Central memory CD8-positive, alpha-beta T cell (primary cell): ENCODE results near the gene IRAG1.

ENCODE experiments used
- ATAC-seq: fragments of 150-1000 bp; cut with Tn5 transposase; replicated peaks from 2 replicates; pipeline ENCODE4 v1.10.0; 2022; ENCODE audit warnings: mild to moderate bottlenecking, moderate FRiP score, moderate number of reproducible peaks; ENCODE audit not compliant: poor library complexity, severe bottlenecking; ENCODE audit errors: extremely low read depth
- DNase-seq, 2 donors: peaks; one replicate each; pipeline ENCODE4 v3.0.0; 2021; ENCODE audit warnings: low spot score in 2 of 2
- H3K27ac Mint-ChIP-seq: one replicate; pipeline ENCODE4 v1.8.0; 2022; ENCODE audit warnings: low read depth, mild to moderate bottlenecking, moderate library complexity, mixed read lengths
- H3K27me3 Mint-ChIP-seq: one replicate; pipeline ENCODE4 v1.8.0; 2022; ENCODE audit warnings: mixed read lengths
- H3K36me3 Mint-ChIP-seq: one replicate; pipeline ENCODE4 v1.8.0; 2022; ENCODE audit warnings: mild to moderate bottlenecking, moderate library complexity, mixed read lengths; ENCODE audit not compliant: insufficient read depth
- H3K4me1 Mint-ChIP-seq: one replicate; pipeline ENCODE4 v1.8.0; 2022; ENCODE audit warnings: mixed read lengths
- H3K4me3 Mint-ChIP-seq: one replicate; pipeline ENCODE4 v1.8.0; 2022; ENCODE audit warnings: mild to moderate bottlenecking, moderate library complexity, mixed read lengths
- H3K9me3 Mint-ChIP-seq: one replicate; pipeline ENCODE4 v1.8.0; 2022; ENCODE audit warnings: mixed read lengths

IRAG1 gene

GRCh38 chr11:10720881-10721376 is 27.4 kb upstream of the IRAG1 start:
- Mint-ChIP-seq H3K27me3 (peaks cover 30% of the 10 kb centered on the region), H3K4me3 (no peak overlapping the region), H3K9me3 (no peaks in the 10 kb centered on the region), H3K27ac (no peak overlapping the region), H3K36me3 (no peaks in the 10 kb centered on the region), H3K4me1 (peaks cover 7% of the 10 kb centered on the region)
- no peak for ATAC-seq
- no peak for DNase-seq

DNA sequence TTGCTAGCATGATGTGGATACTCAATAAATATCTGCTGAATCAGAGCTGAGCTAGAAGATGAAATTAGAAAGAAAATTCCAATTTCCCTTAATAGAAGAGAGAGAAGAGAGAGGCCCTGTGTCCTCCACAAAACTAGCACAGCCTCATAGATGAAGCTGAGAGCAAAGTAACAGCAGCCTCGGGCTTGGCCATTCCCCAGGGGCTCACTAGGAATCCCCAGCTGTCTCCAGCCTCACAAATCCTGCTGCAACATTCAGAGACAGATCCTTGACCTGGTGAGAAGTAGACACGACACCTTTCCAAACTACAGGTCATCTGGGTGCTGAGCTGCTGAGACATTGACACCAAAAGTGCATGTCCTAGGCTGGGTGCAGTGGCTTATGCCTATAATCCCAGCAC is 26.1 kb upstream of the IRAG1 start:
- ATAC-seq: no peak
- no peak for DNase-seq
- H3K27ac Mint-ChIP-seq: no peak overlapping the region
- peaks cover 30% of the 10 kb centered on the region for H3K27me3 Mint-ChIP-seq
- no peak overlapping the region for H3K4me3 Mint-ChIP-seq
- H3K9me3 Mint-ChIP-seq: no peaks in the 10 kb centered on the region
- H3K4me1 Mint-ChIP-seq: no peaks in the 10 kb centered on the region
- H3K36me3 Mint-ChIP-seq: no peaks in the 10 kb centered on the region

- no peak for DNase-seq
- H3K4me1 Mint-ChIP-seq: no peaks in the 10 kb centered on the region
- peaks cover 30% of the 10 kb centered on the region for H3K27me3 Mint-ChIP-seq
- no peak overlapping the region for H3K4me3 Mint-ChIP-seq
- H3K27ac Mint-ChIP-seq: no peak overlapping the region
- ATAC-seq: no peak
- H3K9me3 Mint-ChIP-seq: no peaks in the 10 kb centered on the region
- no peaks in the 10 kb centered on the region for H3K36me3 Mint-ChIP-seq
These were observed 23.1 kb upstream of the IRAG1 start for GRCh38 chr11:10716543-10717259.

GRCh38 chr11:10716122-10716521 is 22.6 kb upstream of the IRAG1 start:
- Mint-ChIP-seq H3K27me3 (peaks cover 30% of the 10 kb centered on the region), H3K9me3 (no peaks in the 10 kb centered on the region), H3K27ac (no peak overlapping the region), H3K36me3 (no peaks in the 10 kb centered on the region), H3K4me1 (no peaks in the 10 kb centered on the region), H3K4me3 (no peak overlapping the region)
- DNase-seq (no peak), ATAC-seq (no peak)

GRCh38 chr11:10715571-10715970 is 22.0 kb upstream of the IRAG1 start:
- ATAC-seq: no peak
- H3K36me3 Mint-ChIP-seq: no peaks in the 10 kb centered on the region
- no peaks in the 10 kb centered on the region for H3K4me1 Mint-ChIP-seq
- no peak overlapping the region for H3K27ac Mint-ChIP-seq
- H3K27me3 Mint-ChIP-seq: peaks cover 30% of the 10 kb centered on the region
- H3K4me3 Mint-ChIP-seq: no peak overlapping the region
- DNase-seq: no peak
- H3K9me3 Mint-ChIP-seq: no peaks in the 10 kb centered on the region

GRCh38 chr11:10709299-10710086 is 15.9 kb upstream of the IRAG1 start:
- ATAC-seq: no peak
- H3K27ac Mint-ChIP-seq: no peak overlapping the region
- H3K4me3 Mint-ChIP-seq: no peak overlapping the region
- H3K27me3 Mint-ChIP-seq: no peaks in the 10 kb centered on the region
- no peaks in the 10 kb centered on the region for H3K9me3 Mint-ChIP-seq
- no peaks in the 10 kb centered on the region for H3K36me3 Mint-ChIP-seq
- H3K4me1 Mint-ChIP-seq: no peaks in the 10 kb centered on the region
- DNase-seq: no peak

- Mint-ChIP-seq H3K9me3 (no peaks in the 10 kb centered on the region), H3K36me3 (no peaks in the 10 kb centered on the region), H3K27ac (no peak overlapping the region), H3K27me3 (no peaks in the 10 kb centered on the region), H3K4me1 (no peaks in the 10 kb centered on the region), H3K4me3 (no peak overlapping the region)
- ATAC-seq (no peak), DNase-seq (no peak)
These were observed 14.6 kb upstream of the IRAG1 start for GRCh38 chr11:10708131-10708530.

DNA sequence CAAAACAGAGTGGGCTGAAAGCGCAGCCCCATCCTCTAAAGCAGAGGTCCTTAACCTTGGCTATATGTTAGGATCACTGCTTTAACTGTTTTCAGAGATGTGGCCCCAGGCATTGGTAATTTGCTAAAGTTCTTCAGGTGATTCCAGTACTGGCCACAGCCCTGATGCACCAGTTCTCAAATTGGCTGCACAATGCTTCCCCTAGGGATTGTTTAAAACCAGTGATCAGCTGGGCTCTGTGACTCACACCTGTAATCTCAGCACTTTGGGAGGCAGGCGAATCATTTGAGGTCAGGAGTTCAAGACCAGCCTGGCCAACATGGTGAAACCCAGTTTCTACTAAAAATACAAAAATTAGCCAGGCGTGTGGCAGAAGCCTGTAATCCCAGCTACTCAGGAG is 8.4 kb upstream of the IRAG1 start:
- no peak overlapping the region for H3K27ac Mint-ChIP-seq
- H3K4me1 Mint-ChIP-seq: no peaks in the 10 kb centered on the region
- no peak for DNase-seq
- H3K4me3 Mint-ChIP-seq: no peak overlapping the region
- ATAC-seq: no peak
- H3K9me3 Mint-ChIP-seq: no peaks in the 10 kb centered on the region
- H3K27me3 Mint-ChIP-seq: peaks cover 13% of the 10 kb centered on the region
- H3K36me3 Mint-ChIP-seq: no peaks in the 10 kb centered on the region

DNA sequence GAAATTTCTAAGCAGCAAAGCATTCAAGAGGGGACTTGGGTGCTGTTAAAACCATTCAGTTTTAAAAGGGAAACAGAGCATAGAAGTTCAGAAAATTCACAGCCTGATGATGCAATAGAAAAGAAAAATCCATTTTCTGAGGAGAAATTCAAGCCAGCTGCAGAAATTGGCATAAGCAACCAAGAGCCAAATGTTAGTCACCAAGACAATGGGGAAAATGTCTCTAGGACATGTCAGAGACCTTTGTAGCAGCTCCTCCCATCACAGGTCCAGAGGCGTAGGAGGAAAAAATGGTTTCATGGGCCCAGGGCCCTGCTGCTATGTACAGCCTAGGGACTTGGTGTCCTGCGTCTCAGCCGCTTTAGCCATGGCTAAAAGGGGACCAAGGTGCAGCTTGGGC is 5.5 kb upstream of the IRAG1 start:
- Mint-ChIP-seq H3K4me1 (no peaks in the 10 kb centered on the region), H3K4me3 (no peak overlapping the region), H3K27ac (no peak overlapping the region), H3K36me3 (no peaks in the 10 kb centered on the region), H3K27me3 (peaks cover 18% of the 10 kb centered on the region), H3K9me3 (no peaks in the 10 kb centered on the region)
- DNase-seq (no peak), ATAC-seq (no peak)

DNA sequence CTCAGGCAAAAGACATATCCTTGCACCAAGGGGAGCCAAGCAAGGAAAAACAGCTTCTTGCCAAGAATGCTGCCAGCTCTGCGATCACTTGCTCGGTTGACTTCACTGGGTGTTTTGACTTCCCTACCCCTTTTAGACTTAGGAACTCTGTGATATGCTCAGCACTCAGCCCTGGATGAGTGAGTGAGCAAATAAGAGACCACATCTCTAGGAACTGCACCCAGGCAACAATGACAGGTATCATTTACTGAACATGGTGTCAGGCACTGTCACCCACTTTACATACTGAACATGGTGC is 3.7 kb upstream of the IRAG1 start:
- DNase-seq (no peak), ATAC-seq (no peak)
- H3K4me3 Mint-ChIP-seq: no peak overlapping the region
- no peaks in the 10 kb centered on the region for H3K36me3 Mint-ChIP-seq
- peaks cover 29% of the 10 kb centered on the region for H3K27me3 Mint-ChIP-seq
- H3K27ac Mint-ChIP-seq: no peak overlapping the region
- no peaks in the 10 kb centered on the region for H3K9me3 Mint-ChIP-seq
- no peaks in the 10 kb centered on the region for H3K4me1 Mint-ChIP-seq

DNA sequence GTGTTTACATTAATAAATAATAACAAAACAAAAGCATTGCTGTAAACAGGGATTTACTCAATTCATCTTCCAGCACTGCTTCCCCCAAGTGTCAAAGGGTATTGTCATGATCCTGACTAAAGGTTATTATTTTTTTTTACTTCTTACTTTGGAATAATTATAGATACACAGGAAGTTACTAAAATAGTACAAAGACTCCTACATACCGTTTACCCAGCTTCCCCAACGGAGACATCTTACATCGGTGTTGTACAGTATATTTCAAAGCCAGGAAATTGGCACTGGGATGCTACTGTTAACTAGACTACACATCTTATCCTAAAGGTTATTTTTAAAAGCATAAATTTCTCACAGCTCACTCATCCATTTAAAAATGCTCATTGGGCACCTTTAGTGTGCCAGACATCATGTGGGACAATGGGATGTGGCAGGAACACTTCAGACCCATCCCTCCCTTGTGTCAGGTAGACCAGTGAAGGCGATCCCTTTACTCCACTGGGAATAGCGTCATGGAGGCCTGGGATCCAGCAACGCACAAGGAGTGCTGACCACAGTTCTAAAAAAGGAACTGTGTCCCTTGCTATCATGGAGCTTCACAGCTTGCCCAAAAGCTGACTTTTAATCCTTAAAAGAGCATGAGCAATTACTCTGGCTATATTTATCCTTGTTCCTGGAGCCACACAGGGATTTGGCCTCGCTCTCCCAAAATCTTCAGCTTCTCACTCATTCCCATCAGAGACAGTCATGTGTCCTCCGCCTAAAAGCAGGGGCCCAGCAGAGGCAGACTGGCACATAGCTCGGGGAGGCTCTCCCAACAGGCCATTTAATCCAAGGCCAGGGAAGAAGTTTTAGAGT is 3.1 kb upstream of the IRAG1 start:
- no peaks in the 10 kb centered on the region for H3K9me3 Mint-ChIP-seq
- H3K27me3 Mint-ChIP-seq: peaks cover 34% of the 10 kb centered on the region
- DNase-seq: no peak
- H3K4me1 Mint-ChIP-seq: no peaks in the 10 kb centered on the region
- no peak for ATAC-seq
- H3K36me3 Mint-ChIP-seq: no peaks in the 10 kb centered on the region
- H3K27ac Mint-ChIP-seq: no peak overlapping the region
- H3K4me3 Mint-ChIP-seq: no peak overlapping the region

DNA sequence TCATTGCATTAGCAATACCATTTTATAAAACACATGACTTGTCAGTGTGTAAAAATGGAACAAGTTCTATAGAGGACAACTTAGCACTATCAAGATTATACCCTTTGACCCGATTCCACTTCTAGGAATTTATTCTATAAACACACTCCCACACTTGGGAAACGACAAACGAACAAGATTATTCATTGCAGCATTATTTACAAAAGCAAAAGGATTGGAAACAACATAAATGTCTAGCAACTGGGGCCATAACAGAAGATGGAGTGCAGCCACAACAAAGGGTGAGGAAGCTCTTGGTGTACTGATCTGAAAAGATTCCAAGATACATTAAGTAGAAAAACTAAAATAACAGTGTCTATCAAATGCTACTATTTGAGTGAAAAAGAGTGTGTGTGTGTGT is 2.3 kb upstream of the IRAG1 start:
- H3K27ac Mint-ChIP-seq: no peak overlapping the region
- no peaks in the 10 kb centered on the region for H3K9me3 Mint-ChIP-seq
- DNase-seq (no peak), ATAC-seq (no peak)
- H3K27me3 Mint-ChIP-seq: peaks cover 40% of the 10 kb centered on the region
- H3K36me3 Mint-ChIP-seq: no peaks in the 10 kb centered on the region
- no peak overlapping the region for H3K4me3 Mint-ChIP-seq
- H3K4me1 Mint-ChIP-seq: no peaks in the 10 kb centered on the region
